Calu3 (cell line): Measurements from ENCODE around the gene GPR119. TPM values are rescaled to one million over a fixed set of nuclear protein-coding genes. Genes with fewer than 3 reads are reported as not detected.
"Not testable (repeated sequence)": the region's sequence is repeated elsewhere in the genome, so short reads cannot be mapped to it uniquely, and the experiment has no call there.

Source experiments
- Bru-seq: library from RNA; stranded (reverse); fragments of 400-500 nt; gene quantifications from one replicate; lab custom pipeline; 2021; lab: Mats Ljungman, UMichigan
- BruChase-seq, 2 experiments: library from RNA; stranded (reverse); fragments of 400-500 nt; gene quantifications; one replicate each; lab custom pipeline; 2021; lab: Mats Ljungman, UMichigan
- BruUV-seq: library from RNA; stranded (reverse); fragments of 400-500 nt; replicated peaks from 2 replicates; lab custom pipeline; 2021; lab: Mats Ljungman, UMichigan
- CTCF ChIA-PET: fragments of 300-600 bp; sonication (Branson Sonifier 250); formaldehyde crosslinking; loops from one replicate; lab custom pipeline; 2022; ENCODE audit warnings: antibody characterized with exemption; lab: Charles Lee
- DNase-seq: peaks from one replicate; pipeline ENCODE4 v3.0.0; 2022
- H3K27ac Mint-ChIP-seq: one replicate; pipeline ENCODE4 v1.8.0; 2022; ENCODE audit warnings: mixed read lengths; ENCODE audit not compliant: unreplicated experiment
- H3K27me3 Mint-ChIP-seq: one replicate; pipeline ENCODE4 v1.8.0; 2022; ENCODE audit warnings: mixed read lengths; ENCODE audit not compliant: unreplicated experiment
- H3K36me3 Mint-ChIP-seq: one replicate; pipeline ENCODE4 v1.8.0; 2022; ENCODE audit warnings: mild to moderate bottlenecking, moderate library complexity, mixed read lengths; ENCODE audit not compliant: insufficient read depth, unreplicated experiment
- H3K4me1 Mint-ChIP-seq: one replicate; pipeline ENCODE4 v1.8.0; 2022; ENCODE audit warnings: mild to moderate bottlenecking, low read depth, mixed read lengths; ENCODE audit not compliant: unreplicated experiment
- H3K4me3 Mint-ChIP-seq: one replicate; pipeline ENCODE4 v1.8.0; 2022; ENCODE audit warnings: mild to moderate bottlenecking, low read depth, moderate library complexity, mixed read lengths; ENCODE audit not compliant: unreplicated experiment
- H3K9me3 Mint-ChIP-seq: one replicate; pipeline ENCODE4 v1.8.0; 2022; ENCODE audit warnings: low read depth, mixed read lengths; ENCODE audit not compliant: unreplicated experiment
- CTCF ChIP-seq: fragments of 200-600 bp; IDR thresholded peaks from one replicate; pipeline ENCODE4 v1.8.0; 2022; ENCODE audit warnings: antibody characterized with exemption; ENCODE audit not compliant: unreplicated experiment
- intact Hi-C: fragments of 100-400 bp; cut with micrococcal nuclease; formaldehyde crosslinking; loops from one replicate; pipeline ENCODE4 v1.10.0; 2022; ENCODE audit not compliant: unreplicated experiment
- long read RNA-seq: library from polyadenylated mRNA; stranded (forward); transcript quantifications from one replicate; pipeline ENCODE4 v2.0.0, GENCODE V29; 2022
- total RNA-seq: library from RNA; stranded (reverse); gene quantifications from 2 replicates; pipeline ENCODE4 v1.2.3, GENCODE V29; 2022

The GPR119 gene
- total RNA-seq (not detected in 2 replicates), Bru-seq, nascent RNA (not detected), BruChase-seq, experiment 1, labeled RNA remaining after a 6-hour chase (not detected), BruChase-seq, experiment 2, labeled RNA remaining after a 2-hour chase (not detected)
- long read RNA-seq: 0 reads

GRCh38 chrX:130385520-130385919 lies at the start of gene GPR119:
Gene GPR119, minus strand, starts transcription at chrX:130385674. Its CDS starts 227 bp downstream, at chrX:130385447.
- intact Hi-C loops: no loop called here
- DNase-seq: no peak
- TF ChIP-seq CTCF: no peak
- Mint-ChIP-seq H3K27me3 (peaks cover 51% of the 10 kb centered on the region), H3K9me3 (no peaks in the 10 kb centered on the region), H3K27ac (no peak within 1 kb of the TSS), H3K36me3 (no peaks in the 10 kb centered on the region), H3K4me3 (no peak within 1 kb of the TSS), H3K4me1 (no peaks in the 10 kb centered on the region)
- CTCF ChIA-PET: no interaction called here
- BruUV-seq: no TSS peak

- H3K9me3 Mint-ChIP-seq, BruUV-seq: not testable (repeated sequence)
Measured at GRCh38 chrX:130429236-130429635, 43.8 kb upstream of the GPR119 start.

GRCh38 chrX:130426531-130426930 lies 41.1 kb upstream of the GPR119 start:
- H3K36me3 Mint-ChIP-seq: no peaks in the 10 kb centered on the region
- intact Hi-C loops: no loop called here
- H3K4me1 Mint-ChIP-seq: no peaks in the 10 kb centered on the region
- CTCF ChIA-PET: interaction anchor here (0.6 to 0.7 kb wide), 2 partner anchors 11 to 49 kb away, joined by 3 to 4 read pairs; no protein-coding TSS in a partner anchor
- peaks cover 12% of the 10 kb centered on the region for H3K27me3 Mint-ChIP-seq
- no TSS peak for BruUV-seq
- H3K27ac Mint-ChIP-seq: no peak overlapping the region
- H3K9me3 Mint-ChIP-seq: no peaks in the 10 kb centered on the region
- DNase-seq: no peak
- no peak for TF ChIP-seq CTCF
- H3K4me3 Mint-ChIP-seq: no peak overlapping the region

More at GRCh38 chrX:130429236-130429635, 43.8 kb upstream of the GPR119 start:
- CTCF ChIA-PET, H3K4me3 Mint-ChIP-seq, H3K36me3 Mint-ChIP-seq, H3K4me1 Mint-ChIP-seq, H3K27ac Mint-ChIP-seq, DNase-seq, intact Hi-C loops: not testable (repeated sequence)
- peaks cover 33% of the 10 kb centered on the region for H3K27me3 Mint-ChIP-seq

GRCh38 chrX:130419263-130419662 lies 33.8 kb upstream of the GPR119 start:
- Mint-ChIP-seq H3K9me3 (no peaks in the 10 kb centered on the region), H3K4me1 (no peaks in the 10 kb centered on the region), H3K27ac (no peak overlapping the region), H3K4me3 (no peak overlapping the region), H3K27me3 (peaks cover under 1% of the 10 kb centered on the region), H3K36me3 (peaks cover 5% of the 10 kb centered on the region)
- intact Hi-C loops: no loop called here
- no peak for TF ChIP-seq CTCF
- no peak for DNase-seq
- CTCF ChIA-PET: no interaction called here
- no TSS peak for BruUV-seq

GRCh38 chrX:130418740-130419139 lies 33.3 kb upstream of the GPR119 start:
- no peak for DNase-seq
- intact Hi-C loops: no loop called here
- no peak for TF ChIP-seq CTCF
- Mint-ChIP-seq H3K4me3 (no peak overlapping the region), H3K36me3 (peaks cover 5% of the 10 kb centered on the region), H3K9me3 (no peaks in the 10 kb centered on the region), H3K4me1 (no peaks in the 10 kb centered on the region), H3K27ac (no peak overlapping the region), H3K27me3 (no peaks in the 10 kb centered on the region)
- CTCF ChIA-PET: no interaction called here
- BruUV-seq: no TSS peak
